Glomerular visceral epithelial cell (primary cell): ENCODE data around the gene ATP5PB.

ENCODE experiments used
- DNase-seq: peaks from one replicate; pipeline ENCODE4 v3.0.0-alpha.2; 2016; ENCODE audit errors: extremely low spot score

The ATP5PB gene, protein sequence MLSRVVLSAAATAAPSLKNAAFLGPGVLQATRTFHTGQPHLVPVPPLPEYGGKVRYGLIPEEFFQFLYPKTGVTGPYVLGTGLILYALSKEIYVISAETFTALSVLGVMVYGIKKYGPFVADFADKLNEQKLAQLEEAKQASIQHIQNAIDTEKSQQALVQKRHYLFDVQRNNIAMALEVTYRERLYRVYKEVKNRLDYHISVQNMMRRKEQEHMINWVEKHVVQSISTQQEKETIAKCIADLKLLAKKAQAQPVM

GRCh38 chr1:111448918-111449702 lies at the start of gene ATP5PB, which contains the start of gene WDR77:
Gene ATP5PB, plus strand, starts transcription at chr1:111449464. Its CDS starts 78 bp downstream, at chr1:111449542.
Gene WDR77, minus strand, starts transcription at chr1:111449256. Its CDS starts 87 bp downstream, at chr1:111449169.
- DNase-seq = peak; percentile 98

DNA sequence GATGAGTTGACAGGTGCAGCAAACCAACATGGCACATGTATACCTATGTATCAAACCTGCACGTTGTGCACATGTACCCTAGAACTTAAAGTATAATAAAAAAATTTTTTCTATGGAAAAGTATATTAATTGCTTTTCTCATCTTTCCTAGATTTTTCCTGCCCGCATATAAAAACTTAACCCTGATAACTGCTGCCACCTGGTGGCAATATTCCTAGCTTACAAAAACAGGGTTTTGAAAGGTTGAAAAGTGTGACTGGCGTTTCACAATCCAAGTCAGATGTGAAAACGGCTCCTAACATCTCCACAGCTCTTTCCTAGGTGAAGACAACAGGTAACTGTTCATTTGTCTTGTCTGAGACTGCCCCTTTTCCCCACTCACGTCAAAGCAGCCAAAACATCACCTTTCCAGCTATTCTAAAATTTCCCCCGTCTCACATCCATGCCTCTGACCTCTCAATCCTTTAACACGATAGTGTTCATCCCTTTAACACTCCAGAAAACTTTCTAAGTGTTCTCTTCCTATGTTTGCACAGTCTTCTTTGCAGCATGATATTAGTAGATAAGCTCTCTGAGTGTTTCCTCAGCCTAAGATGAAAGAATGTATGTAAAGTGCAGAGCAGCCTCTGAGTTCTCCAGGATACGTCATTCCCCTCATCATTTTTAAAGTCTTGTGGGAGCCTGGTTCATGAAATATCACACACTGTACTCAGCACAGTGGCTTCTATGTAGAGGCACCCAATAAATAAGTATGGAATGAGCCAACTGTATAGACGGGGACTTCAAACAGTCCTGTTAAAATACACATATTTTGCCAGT lies 49.3 kb upstream of the ATP5PB start:
- peak; percentile 41 for DNase-seq

DNA sequence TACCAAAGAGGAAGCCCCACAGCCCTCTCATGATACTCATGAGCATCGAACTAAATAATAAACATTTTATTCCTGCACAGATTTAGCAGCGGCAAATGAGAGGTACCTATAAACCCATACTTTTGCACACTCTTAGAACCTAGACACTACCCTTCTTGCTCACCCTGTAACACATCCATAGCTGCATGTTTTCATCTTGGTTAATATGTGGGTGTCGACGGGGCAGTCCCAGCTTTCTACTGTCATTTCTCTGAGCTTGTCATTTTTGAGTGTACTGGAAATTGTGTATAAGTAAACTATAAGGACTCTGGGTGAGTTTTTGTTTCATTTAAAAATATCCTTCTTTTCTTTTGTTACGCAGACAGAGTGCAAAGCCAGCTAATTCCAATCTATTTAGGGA lies 47.2 kb upstream of the ATP5PB start:
- DNase-seq = no peak

GRCh38 chr1:111404588-111404987 lies 44.7 kb upstream of the ATP5PB start:
- DNase-seq = no peak

GRCh38 chr1:111406321-111406768 lies 42.9 kb upstream of the ATP5PB start:
- DNase-seq = peak; percentile 33

DNA sequence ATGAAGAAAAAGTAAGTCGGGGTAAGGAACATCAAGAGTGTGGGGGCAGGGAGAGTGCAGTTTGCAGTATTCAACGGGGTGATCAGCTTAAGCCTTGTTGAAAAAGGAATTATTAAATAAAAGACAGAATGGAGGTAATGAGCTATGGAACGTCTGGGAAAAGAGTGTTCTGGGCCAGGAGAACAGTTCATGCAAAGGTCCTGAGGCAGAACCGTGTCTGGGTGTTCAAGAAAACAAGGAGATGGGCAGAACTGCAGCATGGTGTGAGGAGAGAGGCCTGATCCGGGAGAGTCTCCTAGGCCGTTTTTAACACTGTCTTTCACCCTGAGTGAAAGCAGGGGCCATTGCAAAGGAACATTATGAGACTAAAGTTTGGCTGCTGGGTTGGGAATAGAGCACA lies 42.0 kb upstream of the ATP5PB start:
- no peak for DNase-seq

- no peak for DNase-seq
These were observed 36.4 kb upstream of the ATP5PB start for GRCh38 chr1:111412839-111413238.

DNA sequence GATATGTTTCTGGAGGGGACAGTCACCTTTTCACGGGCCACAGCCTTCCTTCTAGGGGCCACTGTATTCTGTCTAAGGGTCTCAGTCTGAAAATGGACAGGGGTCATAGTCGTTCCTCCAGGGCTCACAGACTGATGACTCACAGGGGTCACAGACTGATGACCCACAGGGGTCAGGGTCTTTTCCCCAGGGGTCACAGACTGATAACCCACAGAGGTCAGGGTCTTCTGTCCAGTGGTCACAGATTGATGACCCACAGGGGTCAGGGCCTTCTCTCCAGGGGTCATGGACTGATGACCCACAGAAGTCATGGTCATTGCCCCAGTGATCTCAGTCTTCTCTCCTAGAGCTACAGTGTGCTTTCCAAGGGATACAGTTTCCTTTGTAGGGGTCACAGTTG lies 34.5 kb upstream of the ATP5PB start:
- no peak for DNase-seq

DNA sequence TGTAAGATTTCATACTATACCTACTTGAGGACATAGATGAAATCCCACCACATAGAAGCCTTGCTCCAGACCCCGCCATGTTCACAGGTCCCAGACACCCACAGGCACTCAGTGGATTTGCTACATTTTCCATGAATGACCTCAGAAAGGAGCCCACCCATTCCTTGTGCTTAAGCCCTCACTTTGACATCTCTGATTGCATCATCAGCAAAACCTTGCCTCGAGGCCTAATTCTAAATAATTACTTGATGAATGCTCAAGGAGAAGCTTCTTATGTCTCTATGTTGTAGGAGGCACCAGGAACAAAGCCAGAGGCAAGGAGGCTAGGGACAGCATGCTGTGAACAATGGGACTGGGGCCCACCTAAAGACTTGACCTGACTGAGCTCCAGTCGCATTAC lies 33.8 kb upstream of the ATP5PB start:
- no peak for DNase-seq

GRCh38 chr1:111417755-111418154 lies 31.5 kb upstream of the ATP5PB start:
- no peak for DNase-seq

- no peak for DNase-seq
These were observed 30.2 kb upstream of the ATP5PB start for GRCh38 chr1:111419037-111419436.

DNA sequence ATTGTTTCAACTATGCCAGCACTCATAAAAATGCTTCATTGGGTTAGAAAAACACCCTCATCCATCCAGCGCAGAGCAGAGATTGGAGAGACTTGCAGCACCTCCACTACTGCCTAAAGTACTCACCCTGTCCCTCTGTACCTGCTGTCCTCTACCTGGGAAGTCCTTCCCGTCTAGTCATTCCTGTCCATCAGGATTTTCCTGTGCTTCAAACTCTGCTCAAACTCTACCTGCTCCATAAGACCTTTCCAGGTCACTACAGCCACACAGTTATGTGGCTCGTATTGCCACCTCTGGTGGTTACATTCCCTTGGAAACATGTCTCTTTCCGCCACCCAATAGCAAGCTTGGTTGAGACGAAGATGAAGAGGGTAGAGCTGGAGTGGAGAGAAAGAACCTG lies 28.9 kb upstream of the ATP5PB start:
- DNase-seq = no peak

DNA sequence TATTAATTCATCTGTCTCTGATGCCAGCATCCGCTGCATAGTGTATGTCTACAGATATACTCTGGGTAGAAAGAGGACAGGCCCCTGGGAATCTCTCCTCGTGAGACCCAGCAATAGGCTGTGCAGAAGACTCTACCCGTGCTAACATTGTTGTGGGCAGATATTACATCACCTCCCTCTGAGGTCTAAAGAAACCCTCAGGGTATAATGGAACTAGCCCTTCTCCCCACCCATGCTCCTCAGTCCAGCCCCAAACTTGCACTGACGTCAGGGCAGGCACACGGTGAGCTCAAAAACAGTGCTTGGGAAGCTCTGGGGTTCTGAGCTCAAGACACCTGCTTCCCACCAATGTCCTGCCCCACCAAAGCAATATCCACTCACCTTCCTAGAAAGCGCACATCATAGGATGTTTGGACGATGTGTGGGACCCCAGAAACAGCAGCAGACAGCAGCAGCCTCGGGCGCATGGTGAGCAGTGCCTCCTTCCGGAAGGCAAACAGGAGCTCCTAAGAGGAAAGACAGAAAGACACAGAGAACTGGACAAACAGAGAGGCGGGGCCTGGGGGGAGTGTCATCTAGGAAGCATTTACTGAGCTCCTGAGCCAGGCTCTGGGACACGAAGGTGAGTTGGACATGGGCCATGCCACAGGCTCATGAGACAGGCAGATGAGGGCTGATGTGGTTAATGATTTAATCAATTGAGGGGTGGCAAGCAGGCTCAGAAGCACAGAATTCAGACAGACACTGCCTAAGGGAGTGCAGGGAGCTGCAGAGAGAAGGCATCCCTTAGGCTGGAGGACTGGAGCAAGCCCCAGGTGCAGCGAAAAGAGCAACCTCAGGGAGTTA lies 26.5 kb upstream of the ATP5PB start:
- DNase-seq = peak; percentile 94

DNA sequence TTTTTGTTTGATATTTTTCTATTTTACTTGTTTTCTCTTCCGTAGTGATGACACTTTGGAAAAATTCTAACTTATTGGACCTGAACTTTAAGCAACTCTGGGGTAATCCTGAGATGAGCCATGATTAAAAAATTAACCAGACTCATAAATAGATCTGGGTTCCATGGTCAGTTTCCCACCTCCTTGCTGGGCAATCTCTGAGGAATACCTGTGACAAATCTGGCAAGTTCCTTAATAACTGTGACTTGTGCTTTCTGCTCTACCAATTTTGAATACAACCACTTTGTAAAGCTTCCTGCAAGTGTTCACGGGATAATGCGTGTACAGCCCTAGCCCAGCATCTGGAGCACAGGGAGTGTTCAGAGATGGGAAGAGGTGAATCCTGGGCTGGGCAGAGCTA lies 25.0 kb upstream of the ATP5PB start:
- no peak for DNase-seq

GRCh38 chr1:111436726-111437125 lies 12.5 kb upstream of the ATP5PB start:
- DNase-seq = no peak

- DNase-seq = no peak
These were observed 9.6 kb upstream of the ATP5PB start for GRCh38 chr1:111439461-111440351.

- peak; percentile 23 for DNase-seq
These were observed 7.6 kb upstream of the ATP5PB start for GRCh38 chr1:111441573-111442192.

DNA sequence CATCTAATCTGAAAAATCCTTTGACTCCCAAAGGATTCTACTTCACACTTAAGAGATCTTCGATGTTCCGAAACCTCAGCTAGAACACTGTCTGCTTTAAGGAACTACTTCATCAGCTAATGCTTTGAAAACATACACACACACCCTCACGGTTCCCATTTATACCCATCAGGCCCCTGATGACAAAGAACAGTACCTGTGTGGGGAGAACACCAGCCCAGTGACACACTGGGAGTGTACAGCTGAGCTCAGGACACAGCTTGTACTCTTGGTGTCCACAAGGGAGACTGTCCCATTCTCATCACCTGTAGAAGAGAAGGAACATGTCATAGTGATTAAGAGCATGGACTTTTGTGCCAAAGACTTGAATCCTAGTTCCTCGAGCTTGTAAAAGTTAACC lies 6.8 kb upstream of the ATP5PB start:
- DNase-seq = no peak

GRCh38 chr1:111444031-111444430 lies 5.2 kb upstream of the ATP5PB start:
- DNase-seq = no peak

DNA sequence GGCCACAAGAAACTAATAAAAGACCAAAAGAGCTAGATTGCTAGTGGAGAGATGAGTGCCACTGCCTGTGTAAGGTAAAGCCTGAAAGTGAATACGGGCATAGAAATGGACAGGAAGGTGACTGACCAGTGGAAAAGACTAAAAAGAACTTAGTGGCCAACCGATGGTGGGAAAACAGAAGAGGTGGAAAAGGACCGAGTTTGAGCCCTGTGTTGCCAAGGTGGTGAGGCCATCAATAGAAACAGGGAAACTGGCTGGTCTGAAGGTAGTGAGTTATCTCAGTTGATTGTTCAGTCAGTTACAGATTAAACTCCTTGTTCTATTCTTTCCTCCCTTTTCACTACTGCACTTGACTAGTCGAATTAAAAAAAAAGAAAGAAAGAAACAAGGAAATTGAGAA lies 2.7 kb upstream of the ATP5PB start:
- no peak for DNase-seq
